ENCODE results near the gene COX4I2. TPM values are rescaled to one million over a fixed set of nuclear protein-coding genes. Genes with fewer than 3 reads are reported as not detected.

COX4I2 gene
- total RNA-seq, 1 experiment from 2014 or later = not detected

DNA sequence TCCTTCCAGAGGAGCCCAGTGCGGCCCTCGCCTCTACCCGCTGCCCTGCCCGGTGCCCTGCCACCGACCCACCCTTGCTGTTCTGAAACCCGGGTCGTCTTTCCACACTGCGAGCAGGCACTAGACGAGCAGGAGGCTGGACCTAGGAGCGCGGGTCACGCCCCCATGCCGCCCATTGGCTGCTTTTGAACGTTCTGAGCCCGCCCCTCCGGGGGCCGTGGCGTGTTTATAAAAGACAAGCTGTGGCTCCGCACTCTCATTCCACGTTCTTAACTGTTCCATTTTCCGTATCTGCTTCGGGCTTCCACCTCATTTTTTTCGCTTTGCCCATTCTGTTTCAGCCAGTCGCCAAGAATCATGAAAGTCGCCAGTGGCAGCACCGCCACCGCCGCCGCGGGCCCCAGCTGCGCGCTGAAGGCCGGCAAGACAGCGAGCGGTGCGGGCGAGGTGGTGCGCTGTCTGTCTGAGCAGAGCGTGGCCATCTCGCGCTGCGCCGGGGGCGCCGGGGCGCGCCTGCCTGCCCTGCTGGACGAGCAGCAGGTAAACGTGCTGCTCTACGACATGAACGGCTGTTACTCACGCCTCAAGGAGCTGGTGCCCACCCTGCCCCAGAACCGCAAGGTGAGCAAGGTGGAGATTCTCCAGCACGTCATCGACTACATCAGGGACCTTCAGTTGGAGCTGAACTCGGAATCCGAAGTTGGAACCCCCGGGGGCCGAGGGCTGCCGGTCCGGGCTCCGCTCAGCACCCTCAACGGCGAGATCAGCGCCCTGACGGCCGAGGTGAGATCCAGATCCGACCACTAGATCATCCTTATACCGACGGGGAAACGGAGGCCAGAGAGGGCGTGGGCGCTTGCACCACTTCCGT, 32.4 kb upstream of the COX4I2 start, which contains the start of gene ID1 (continued):
- TF ChIP-seq, protein P1, sequence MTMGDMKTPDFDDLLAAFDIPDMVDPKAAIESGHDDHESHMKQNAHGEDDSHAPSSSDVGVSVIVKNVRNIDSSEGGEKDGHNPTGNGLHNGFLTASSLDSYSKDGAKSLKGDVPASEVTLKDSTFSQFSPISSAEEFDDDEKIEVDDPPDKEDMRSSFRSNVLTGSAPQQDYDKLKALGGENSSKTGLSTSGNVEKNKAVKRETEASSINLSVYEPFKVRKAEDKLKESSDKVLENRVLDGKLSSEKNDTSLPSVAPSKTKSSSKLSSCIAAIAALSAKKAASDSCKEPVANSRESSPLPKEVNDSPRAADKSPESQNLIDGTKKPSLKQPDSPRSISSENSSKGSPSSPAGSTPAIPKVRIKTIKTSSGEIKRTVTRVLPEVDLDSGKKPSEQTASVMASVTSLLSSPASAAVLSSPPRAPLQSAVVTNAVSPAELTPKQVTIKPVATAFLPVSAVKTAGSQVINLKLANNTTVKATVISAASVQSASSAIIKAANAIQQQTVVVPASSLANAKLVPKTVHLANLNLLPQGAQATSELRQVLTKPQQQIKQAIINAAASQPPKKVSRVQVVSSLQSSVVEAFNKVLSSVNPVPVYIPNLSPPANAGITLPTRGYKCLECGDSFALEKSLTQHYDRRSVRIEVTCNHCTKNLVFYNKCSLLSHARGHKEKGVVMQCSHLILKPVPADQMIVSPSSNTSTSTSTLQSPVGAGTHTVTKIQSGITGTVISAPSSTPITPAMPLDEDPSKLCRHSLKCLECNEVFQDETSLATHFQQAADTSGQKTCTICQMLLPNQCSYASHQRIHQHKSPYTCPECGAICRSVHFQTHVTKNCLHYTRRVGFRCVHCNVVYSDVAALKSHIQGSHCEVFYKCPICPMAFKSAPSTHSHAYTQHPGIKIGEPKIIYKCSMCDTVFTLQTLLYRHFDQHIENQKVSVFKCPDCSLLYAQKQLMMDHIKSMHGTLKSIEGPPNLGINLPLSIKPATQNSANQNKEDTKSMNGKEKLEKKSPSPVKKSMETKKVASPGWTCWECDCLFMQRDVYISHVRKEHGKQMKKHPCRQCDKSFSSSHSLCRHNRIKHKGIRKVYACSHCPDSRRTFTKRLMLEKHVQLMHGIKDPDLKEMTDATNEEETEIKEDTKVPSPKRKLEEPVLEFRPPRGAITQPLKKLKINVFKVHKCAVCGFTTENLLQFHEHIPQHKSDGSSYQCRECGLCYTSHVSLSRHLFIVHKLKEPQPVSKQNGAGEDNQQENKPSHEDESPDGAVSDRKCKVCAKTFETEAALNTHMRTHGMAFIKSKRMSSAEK (CRISPR knock-in tag; IDR thresholded peaks at IDR 0.05; ENCODE audit: borderline replicate concordance) = no peak
- no peak for TF ChIP-seq ELF4 (CRISPR knock-in tag; IDR thresholded peaks at IDR 0.05; ENCODE audit: low read depth)
- no peak for TF ChIP-seq NR3C1 (CRISPR knock-in tag; conservative IDR thresholded peaks at IDR 0.05; ENCODE audit: low read depth)
- TF ChIP-seq GABPB1 (CRISPR knock-in tag; IDR thresholded peaks at IDR 0.05) = peak; percentile 86
- TF ChIP-seq FOXP1 (CRISPR knock-in tag; IDR thresholded peaks at IDR 0.05; ENCODE audit: borderline replicate concordance) = peak; percentile 32; the same call in 1 of the 2 replicates
- TF ChIP-seq ZNF232 (CRISPR knock-in tag; IDR thresholded peaks at IDR 0.05) = no peak
- TF ChIP-seq, protein P2, sequence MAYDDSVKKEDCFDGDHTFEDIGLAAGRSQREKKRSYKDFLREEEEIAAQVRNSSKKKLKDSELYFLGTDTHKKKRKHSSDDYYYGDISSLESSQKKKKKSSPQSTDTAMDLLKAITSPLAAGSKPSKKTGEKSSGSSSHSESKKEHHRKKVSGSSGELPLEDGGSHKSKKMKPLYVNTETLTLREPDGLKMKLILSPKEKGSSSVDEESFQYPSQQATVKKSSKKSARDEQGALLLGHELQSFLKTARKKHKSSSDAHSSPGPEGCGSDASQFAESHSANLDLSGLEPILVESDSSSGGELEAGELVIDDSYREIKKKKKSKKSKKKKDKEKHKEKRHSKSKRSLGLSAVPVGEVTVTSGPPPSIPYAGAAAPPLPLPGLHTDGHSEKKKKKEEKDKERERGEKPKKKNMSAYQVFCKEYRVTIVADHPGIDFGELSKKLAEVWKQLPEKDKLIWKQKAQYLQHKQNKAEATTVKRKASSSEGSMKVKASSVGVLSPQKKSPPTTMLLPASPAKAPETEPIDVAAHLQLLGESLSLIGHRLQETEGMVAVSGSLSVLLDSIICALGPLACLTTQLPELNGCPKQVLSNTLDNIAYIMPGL (CRISPR knock-in tag; IDR thresholded peaks at IDR 0.05) = 0 out of 2 replicates have a peak, but pooled peaks have one; percentile 61
- TF ChIP-seq ZNF671 (CRISPR knock-in tag; IDR thresholded peaks at IDR 0.05) = no peak
- no peak for TF ChIP-seq ESRRA (CRISPR knock-in tag; IDR thresholded peaks at IDR 0.05; ENCODE audit: borderline replicate concordance)
- TF ChIP-seq, protein P3, sequence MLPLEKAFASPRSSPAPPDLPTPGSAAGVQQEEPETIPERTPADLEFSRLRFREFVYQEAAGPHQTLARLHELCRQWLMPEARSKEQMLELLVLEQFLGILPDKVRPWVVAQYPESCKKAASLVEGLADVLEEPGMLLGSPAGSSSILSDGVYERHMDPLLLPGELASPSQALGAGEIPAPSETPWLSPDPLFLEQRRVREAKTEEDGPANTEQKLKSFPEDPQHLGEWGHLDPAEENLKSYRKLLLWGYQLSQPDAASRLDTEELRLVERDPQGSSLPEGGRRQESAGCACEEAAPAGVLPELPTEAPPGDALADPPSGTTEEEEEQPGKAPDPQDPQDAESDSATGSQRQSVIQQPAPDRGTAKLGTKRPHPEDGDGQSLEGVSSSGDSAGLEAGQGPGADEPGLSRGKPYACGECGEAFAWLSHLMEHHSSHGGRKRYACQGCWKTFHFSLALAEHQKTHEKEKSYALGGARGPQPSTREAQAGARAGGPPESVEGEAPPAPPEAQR (CRISPR knock-in tag; IDR thresholded peaks at IDR 0.05) = no peak
- TF ChIP-seq, protein P4, sequence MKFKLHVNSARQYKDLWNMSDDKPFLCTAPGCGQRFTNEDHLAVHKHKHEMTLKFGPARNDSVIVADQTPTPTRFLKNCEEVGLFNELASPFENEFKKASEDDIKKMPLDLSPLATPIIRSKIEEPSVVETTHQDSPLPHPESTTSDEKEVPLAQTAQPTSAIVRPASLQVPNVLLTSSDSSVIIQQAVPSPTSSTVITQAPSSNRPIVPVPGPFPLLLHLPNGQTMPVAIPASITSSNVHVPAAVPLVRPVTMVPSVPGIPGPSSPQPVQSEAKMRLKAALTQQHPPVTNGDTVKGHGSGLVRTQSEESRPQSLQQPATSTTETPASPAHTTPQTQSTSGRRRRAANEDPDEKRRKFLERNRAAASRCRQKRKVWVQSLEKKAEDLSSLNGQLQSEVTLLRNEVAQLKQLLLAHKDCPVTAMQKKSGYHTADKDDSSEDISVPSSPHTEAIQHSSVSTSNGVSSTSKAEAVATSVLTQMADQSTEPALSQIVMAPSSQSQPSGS (CRISPR knock-in tag; IDR thresholded peaks at IDR 0.05; ENCODE audit: borderline replicate concordance, low read depth) = no peak
- TF ChIP-seq, protein P5, sequence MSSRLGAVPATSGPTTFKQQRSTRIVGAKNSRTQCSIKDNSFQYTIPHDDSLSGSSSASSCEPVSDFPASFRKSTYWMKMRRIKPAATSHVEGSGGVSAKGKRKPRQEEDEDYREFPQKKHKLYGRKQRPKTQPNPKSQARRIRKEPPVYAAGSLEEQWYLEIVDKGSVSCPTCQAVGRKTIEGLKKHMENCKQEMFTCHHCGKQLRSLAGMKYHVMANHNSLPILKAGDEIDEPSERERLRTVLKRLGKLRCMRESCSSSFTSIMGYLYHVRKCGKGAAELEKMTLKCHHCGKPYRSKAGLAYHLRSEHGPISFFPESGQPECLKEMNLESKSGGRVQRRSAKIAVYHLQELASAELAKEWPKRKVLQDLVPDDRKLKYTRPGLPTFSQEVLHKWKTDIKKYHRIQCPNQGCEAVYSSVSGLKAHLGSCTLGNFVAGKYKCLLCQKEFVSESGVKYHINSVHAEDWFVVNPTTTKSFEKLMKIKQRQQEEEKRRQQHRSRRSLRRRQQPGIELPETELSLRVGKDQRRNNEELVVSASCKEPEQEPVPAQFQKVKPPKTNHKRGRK (CRISPR knock-in tag; IDR thresholded peaks at IDR 0.05; ENCODE audit: borderline replicate concordance) = no peak
- peak; percentile 68; the same call in 1 of the 2 replicates for TF ChIP-seq ZNF219 (CRISPR knock-in tag; IDR thresholded peaks at IDR 0.05; ENCODE audit: borderline replicate concordance)
- TF ChIP-seq ETV6 (CRISPR knock-in tag; IDR thresholded peaks at IDR 0.05) = 0 out of 2 replicates have a peak, but pooled peaks have one; percentile 46
- no peak for TF ChIP-seq SMAD4 (CRISPR knock-in tag; IDR thresholded peaks at IDR 0.05)
- no peak for TF ChIP-seq CREB1 (CRISPR knock-in tag; IDR thresholded peaks at IDR 0.05)
- TF ChIP-seq GRHL2 (CRISPR knock-in tag; IDR thresholded peaks at IDR 0.05; ENCODE audit: insufficient replicate concordance, severe bottlenecking) = no peak
- TF ChIP-seq, protein P6, sequence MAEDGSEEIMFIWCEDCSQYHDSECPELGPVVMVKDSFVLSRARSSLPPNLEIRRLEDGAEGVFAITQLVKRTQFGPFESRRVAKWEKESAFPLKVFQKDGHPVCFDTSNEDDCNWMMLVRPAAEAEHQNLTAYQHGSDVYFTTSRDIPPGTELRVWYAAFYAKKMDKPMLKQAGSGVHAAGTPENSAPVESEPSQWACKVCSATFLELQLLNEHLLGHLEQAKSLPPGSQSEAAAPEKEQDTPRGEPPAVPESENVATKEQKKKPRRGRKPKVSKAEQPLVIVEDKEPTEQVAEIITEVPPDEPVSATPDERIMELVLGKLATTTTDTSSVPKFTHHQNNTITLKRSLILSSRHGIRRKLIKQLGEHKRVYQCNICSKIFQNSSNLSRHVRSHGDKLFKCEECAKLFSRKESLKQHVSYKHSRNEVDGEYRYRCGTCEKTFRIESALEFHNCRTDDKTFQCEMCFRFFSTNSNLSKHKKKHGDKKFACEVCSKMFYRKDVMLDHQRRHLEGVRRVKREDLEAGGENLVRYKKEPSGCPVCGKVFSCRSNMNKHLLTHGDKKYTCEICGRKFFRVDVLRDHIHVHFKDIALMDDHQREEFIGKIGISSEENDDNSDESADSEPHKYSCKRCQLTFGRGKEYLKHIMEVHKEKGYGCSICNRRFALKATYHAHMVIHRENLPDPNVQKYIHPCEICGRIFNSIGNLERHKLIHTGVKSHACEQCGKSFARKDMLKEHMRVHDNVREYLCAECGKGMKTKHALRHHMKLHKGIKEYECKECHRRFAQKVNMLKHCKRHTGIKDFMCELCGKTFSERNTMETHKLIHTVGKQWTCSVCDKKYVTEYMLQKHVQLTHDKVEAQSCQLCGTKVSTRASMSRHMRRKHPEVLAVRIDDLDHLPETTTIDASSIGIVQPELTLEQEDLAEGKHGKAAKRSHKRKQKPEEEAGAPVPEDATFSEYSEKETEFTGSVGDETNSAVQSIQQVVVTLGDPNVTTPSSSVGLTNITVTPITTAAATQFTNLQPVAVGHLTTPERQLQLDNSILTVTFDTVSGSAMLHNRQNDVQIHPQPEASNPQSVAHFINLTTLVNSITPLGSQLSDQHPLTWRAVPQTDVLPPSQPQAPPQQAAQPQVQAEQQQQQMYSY (CRISPR knock-in tag; IDR thresholded peaks at IDR 0.05) = no peak
- 0 out of 2 replicates have a peak, but pooled peaks have one; percentile 17 for TF ChIP-seq ZNF416 (CRISPR knock-in tag; IDR thresholded peaks at IDR 0.05)
- no peak for TF ChIP-seq IRF2 (CRISPR knock-in tag; IDR thresholded peaks at IDR 0.05; ENCODE audit: borderline replicate concordance, low read depth)
- 0 out of 2 replicates have a peak, but pooled peaks have one; percentile 19 for TF ChIP-seq ZNF317 (CRISPR knock-in tag; IDR thresholded peaks at IDR 0.05; ENCODE audit: borderline replicate concordance, low read depth)
- no peak for TF ChIP-seq RELA (CRISPR knock-in tag; IDR thresholded peaks at IDR 0.05; ENCODE audit: borderline replicate concordance)
- TF ChIP-seq ZNF263 (CRISPR knock-in tag; IDR thresholded peaks at IDR 0.05; ENCODE audit: low read depth) = no peak
- TF ChIP-seq SP1 (CRISPR knock-in tag; conservative IDR thresholded peaks at IDR 0.05) = peak; percentile 71; the same call in 1 of the 2 replicates
